Peyer's patch (tissue), 4 donors: ENCODE data around the gene RASA4B.
"Not testable (repeated sequence)": the region's sequence is repeated elsewhere in the genome, so short reads cannot be mapped to it uniquely, and the experiment has no call there.

ENCODE experiments used
- CTCF ChIP-seq, 6 experiments: fragments of 450-650 bp in 4 of 6; fragments of 200-600 bp in 2 of 6; sonication (generic) in 1 of 6; IDR thresholded peaks; one replicate each; pipeline ENCODE4 v1.5.1; 2017 to 2019; ENCODE audit warnings: antibody characterized with exemption in 6 of 6, mild to moderate bottlenecking in 3 of 6, moderate library complexity in 1 of 6
- POLR2A ChIP-seq, 2 donors: fragments of 450-650 bp; IDR thresholded peaks; one replicate each; pipeline ENCODE4 v1.5.1; 2017; ENCODE audit warnings: antibody characterized with exemption in 2 of 2, mild to moderate bottlenecking in 2 of 2, moderate library complexity in 2 of 2

GRCh38 chr7:102496861-102497260 is 20.7 kb downstream of the RASA4B start:
- TF ChIP-seq POLR2A, CTCF (IDR thresholded peaks at IDR 0.05): not testable (repeated sequence)
